GM12891 (cell line): Measurements from ENCODE around the gene SMIM27.

Experiments
- PAX5 ChIP-seq: IDR thresholded peaks from 2 replicates; pipeline ENCODE4 v1.6.1; 2011; ENCODE audit warnings: low read length, moderate library complexity, mild to moderate bottlenecking; ENCODE audit not compliant: insufficient read depth, severe bottlenecking
- POLR2A ChIP-seq: IDR thresholded peaks from 2 replicates; pipeline ENCODE4 v1.6.1; 2011; ENCODE audit warnings: low read depth, low read length, control low read depth
- POLR2AphosphoS5 ChIP-seq: IDR thresholded peaks from 2 replicates; pipeline ENCODE4 v1.6.1; 2011; ENCODE audit warnings: low read depth, low read length, control low read depth
- POU2F2 ChIP-seq: IDR thresholded peaks from 2 replicates; pipeline ENCODE4 v1.6.1; 2011; ENCODE audit warnings: low read depth, mild to moderate bottlenecking, control low read depth, low read length, moderate library complexity
- SPI1 ChIP-seq: IDR thresholded peaks from 2 replicates; pipeline ENCODE4 v1.6.1; 2011; ENCODE audit warnings: low read depth, low read length, control low read depth
- TAF1 ChIP-seq: IDR thresholded peaks from 2 replicates; pipeline ENCODE4 v1.6.1; 2011; ENCODE audit warnings: low read depth, low read length, control low read depth

- no peak for TF ChIP-seq POLR2A
- no peak for TF ChIP-seq SPI1
- TF ChIP-seq TAF1 = no peak
- TF ChIP-seq POLR2AphosphoS5 = no peak
- no peak for TF ChIP-seq PAX5
- no peak for TF ChIP-seq POU2F2
Observed at GRCh38 chr9:32578976-32579375, 26.8 kb downstream of the SMIM27 start.
